H1 (cell line): ENCODE data around the gene TBC1D12. TPM values are rescaled to one million over a fixed set of nuclear protein-coding genes. Genes with fewer than 3 reads are reported as not detected.

ENCODE experiments used
- BCL11A ChIP-seq, 2 experiments: IDR thresholded peaks; one replicate each; pipeline ENCODE4 v1.6.1; 2011; ENCODE audit warnings: low read depth in 2 of 2, low read length in 2 of 2, mild to moderate bottlenecking in 2 of 2
- CHD2 ChIP-seq: IDR thresholded peaks from 2 replicates; pipeline ENCODE4 v1.6.1; 2012; ENCODE audit warnings: low read length, improper control_type of control experiment
- CTCF ChIP-seq, 3 experiments: IDR thresholded peaks; 1 replicate in 2 of 3; 2 replicates in 1 of 3; pipeline versions ENCODE4 v1.5.1 to v1.6.1; 2011; ENCODE audit warnings: low read length in 3 of 3, mild to moderate bottlenecking in 3 of 3, inconsistent platforms in 2 of 3, low read depth in 1 of 3, moderate library complexity in 1 of 3; ENCODE audit not compliant: insufficient read depth in 1 of 3; ENCODE audit errors: control extremely low read depth in 1 of 3
- GTF2F1 ChIP-seq: IDR thresholded peaks from 2 replicates; pipeline ENCODE4 v1.6.1; 2012; ENCODE audit warnings: low read depth, low read length, improper control_type of control experiment, borderline replicate concordance
- SAP30 ChIP-seq: fragments of 300-600 bp; sonication (generic); IDR thresholded peaks from 2 replicates; pipeline ENCODE4 v1.7.1; 2012; ENCODE audit warnings: low read length, moderate library complexity, mild to moderate bottlenecking, inconsistent platforms; ENCODE audit not compliant: insufficient read depth, insufficient replicate concordance
- SIRT6 ChIP-seq: IDR thresholded peaks from one replicate; pipeline ENCODE4 v1.7.1; 2012; ENCODE audit warnings: low read length, inconsistent platforms
- SP4 ChIP-seq: IDR thresholded peaks from 2 replicates; pipeline ENCODE4 v1.6.1; 2012; ENCODE audit warnings: low read length, inconsistent platforms
- TAF1 ChIP-seq: IDR thresholded peaks from 2 replicates; pipeline ENCODE4 v1.6.1; 2011; ENCODE audit warnings: mild to moderate bottlenecking, low read depth, low read length
- YY1 ChIP-seq: IDR thresholded peaks from 2 replicates; pipeline ENCODE4 v1.6.1; 2011; ENCODE audit warnings: low read depth, mild to moderate bottlenecking, low read length
- polyA plus RNA-seq, 7 experiments: library from polyadenylated mRNA; depleted of rRNA in 3 of 7; stranded (reverse) in 5 of 7; unstranded in 2 of 7; fragments of >200 nt in 5 of 7; fragments of 200-250 nt in 2 of 7; gene quantifications; 1 replicate in 5 of 7; 2 replicates in 1 of 7; 4 replicates in 1 of 7; pipeline versions ENCODE4 v1.2.1 to v1.2.3, GENCODE V29; 2011 to 2013; ENCODE audit warnings: missing spikeins in 2 of 7, mixed read lengths in 2 of 7
- total RNA-seq: library from RNA; stranded (reverse); fragmentation: NEBNext Ultra II Directional; extraction: Animal tissue kit (Norgen Biotek cat#: 25700); gene quantifications from 2 replicates; pipeline ENCODE4 v1.2.1, GENCODE V29; 2021
- TF ChIP-seq, protein P1 (sequence below): fragments of 300-600 bp; sonication (generic); IDR thresholded peaks from 2 replicates; pipeline ENCODE4 v1.7.1; 2012; ENCODE audit warnings: low read length, moderate library complexity, mild to moderate bottlenecking, inconsistent platforms; ENCODE audit not compliant: insufficient replicate concordance

Gene TBC1D12
- total and polyA plus RNA-seq, 2 of the 8 experiments (the other 6 are each of a cell fraction or from before 2014, with no cell fraction given), result 1.1 to 3.2 TPM

GRCh38 chr10:94427166-94427565 is 24.8 kb downstream of the TBC1D12 start (continued):
- TF ChIP-seq, protein P1, sequence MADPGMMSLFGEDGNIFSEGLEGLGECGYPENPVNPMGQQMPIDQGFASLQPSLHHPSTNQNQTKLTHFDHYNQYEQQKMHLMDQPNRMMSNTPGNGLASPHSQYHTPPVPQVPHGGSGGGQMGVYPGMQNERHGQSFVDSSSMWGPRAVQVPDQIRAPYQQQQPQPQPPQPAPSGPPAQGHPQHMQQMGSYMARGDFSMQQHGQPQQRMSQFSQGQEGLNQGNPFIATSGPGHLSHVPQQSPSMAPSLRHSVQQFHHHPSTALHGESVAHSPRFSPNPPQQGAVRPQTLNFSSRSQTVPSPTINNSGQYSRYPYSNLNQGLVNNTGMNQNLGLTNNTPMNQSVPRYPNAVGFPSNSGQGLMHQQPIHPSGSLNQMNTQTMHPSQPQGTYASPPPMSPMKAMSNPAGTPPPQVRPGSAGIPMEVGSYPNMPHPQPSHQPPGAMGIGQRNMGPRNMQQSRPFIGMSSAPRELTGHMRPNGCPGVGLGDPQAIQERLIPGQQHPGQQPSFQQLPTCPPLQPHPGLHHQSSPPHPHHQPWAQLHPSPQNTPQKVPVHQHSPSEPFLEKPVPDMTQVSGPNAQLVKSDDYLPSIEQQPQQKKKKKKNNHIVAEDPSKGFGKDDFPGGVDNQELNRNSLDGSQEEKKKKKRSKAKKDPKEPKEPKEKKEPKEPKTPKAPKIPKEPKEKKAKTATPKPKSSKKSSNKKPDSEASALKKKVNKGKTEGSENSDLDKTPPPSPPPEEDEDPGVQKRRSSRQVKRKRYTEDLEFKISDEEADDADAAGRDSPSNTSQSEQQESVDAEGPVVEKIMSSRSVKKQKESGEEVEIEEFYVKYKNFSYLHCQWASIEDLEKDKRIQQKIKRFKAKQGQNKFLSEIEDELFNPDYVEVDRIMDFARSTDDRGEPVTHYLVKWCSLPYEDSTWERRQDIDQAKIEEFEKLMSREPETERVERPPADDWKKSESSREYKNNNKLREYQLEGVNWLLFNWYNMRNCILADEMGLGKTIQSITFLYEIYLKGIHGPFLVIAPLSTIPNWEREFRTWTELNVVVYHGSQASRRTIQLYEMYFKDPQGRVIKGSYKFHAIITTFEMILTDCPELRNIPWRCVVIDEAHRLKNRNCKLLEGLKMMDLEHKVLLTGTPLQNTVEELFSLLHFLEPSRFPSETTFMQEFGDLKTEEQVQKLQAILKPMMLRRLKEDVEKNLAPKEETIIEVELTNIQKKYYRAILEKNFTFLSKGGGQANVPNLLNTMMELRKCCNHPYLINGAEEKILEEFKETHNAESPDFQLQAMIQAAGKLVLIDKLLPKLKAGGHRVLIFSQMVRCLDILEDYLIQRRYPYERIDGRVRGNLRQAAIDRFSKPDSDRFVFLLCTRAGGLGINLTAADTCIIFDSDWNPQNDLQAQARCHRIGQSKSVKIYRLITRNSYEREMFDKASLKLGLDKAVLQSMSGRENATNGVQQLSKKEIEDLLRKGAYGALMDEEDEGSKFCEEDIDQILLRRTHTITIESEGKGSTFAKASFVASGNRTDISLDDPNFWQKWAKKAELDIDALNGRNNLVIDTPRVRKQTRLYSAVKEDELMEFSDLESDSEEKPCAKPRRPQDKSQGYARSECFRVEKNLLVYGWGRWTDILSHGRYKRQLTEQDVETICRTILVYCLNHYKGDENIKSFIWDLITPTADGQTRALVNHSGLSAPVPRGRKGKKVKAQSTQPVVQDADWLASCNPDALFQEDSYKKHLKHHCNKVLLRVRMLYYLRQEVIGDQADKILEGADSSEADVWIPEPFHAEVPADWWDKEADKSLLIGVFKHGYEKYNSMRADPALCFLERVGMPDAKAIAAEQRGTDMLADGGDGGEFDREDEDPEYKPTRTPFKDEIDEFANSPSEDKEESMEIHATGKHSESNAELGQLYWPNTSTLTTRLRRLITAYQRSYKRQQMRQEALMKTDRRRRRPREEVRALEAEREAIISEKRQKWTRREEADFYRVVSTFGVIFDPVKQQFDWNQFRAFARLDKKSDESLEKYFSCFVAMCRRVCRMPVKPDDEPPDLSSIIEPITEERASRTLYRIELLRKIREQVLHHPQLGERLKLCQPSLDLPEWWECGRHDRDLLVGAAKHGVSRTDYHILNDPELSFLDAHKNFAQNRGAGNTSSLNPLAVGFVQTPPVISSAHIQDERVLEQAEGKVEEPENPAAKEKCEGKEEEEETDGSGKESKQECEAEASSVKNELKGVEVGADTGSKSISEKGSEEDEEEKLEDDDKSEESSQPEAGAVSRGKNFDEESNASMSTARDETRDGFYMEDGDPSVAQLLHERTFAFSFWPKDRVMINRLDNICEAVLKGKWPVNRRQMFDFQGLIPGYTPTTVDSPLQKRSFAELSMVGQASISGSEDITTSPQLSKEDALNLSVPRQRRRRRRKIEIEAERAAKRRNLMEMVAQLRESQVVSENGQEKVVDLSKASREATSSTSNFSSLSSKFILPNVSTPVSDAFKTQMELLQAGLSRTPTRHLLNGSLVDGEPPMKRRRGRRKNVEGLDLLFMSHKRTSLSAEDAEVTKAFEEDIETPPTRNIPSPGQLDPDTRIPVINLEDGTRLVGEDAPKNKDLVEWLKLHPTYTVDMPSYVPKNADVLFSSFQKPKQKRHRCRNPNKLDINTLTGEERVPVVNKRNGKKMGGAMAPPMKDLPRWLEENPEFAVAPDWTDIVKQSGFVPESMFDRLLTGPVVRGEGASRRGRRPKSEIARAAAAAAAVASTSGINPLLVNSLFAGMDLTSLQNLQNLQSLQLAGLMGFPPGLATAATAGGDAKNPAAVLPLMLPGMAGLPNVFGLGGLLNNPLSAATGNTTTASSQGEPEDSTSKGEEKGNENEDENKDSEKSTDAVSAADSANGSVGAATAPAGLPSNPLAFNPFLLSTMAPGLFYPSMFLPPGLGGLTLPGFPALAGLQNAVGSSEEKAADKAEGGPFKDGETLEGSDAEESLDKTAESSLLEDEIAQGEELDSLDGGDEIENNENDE, result no peak
- no peak for TF ChIP-seq BCL11A (IDR thresholded peaks at IDR 0.05; ENCODE audit: low read depth in 2 of 2, low read length in 2 of 2)
- no peak for TF ChIP-seq SP4
- TF ChIP-seq CTCF (IDR thresholded peaks at IDR 0.05; ENCODE audit: control extremely low read depth in 1 of 3, insufficient read depth in 1 of 3, low read depth in 1 of 3, low read length in 3 of 3), result no peak
- TF ChIP-seq SAP30, result no peak
- TF ChIP-seq TAF1, result no peak
- no peak for TF ChIP-seq GTF2F1
- no peak for TF ChIP-seq SIRT6
- TF ChIP-seq CHD2, result no peak
- no peak for TF ChIP-seq YY1
